Osteoblast (primary cell): Measurements from ENCODE around the gene SMOC1. TPM values are rescaled to one million over a fixed set of nuclear protein-coding genes. Genes with fewer than 3 reads are reported as not detected.

Experiments used
- DNase-seq: peaks from one replicate; pipeline ENCODE4 v3.0.0; 2011; ENCODE audit warnings: low spot score, mixed read lengths; ENCODE audit not compliant: insufficient read length; ENCODE audit errors: missing footprints
- H2AFZ ChIP-seq: 2 replicates; pipeline ENCODE4 v1.6.0; 2011; ENCODE audit warnings: mild to moderate bottlenecking, low read length
- H3K27ac ChIP-seq: 2 replicates; pipeline ENCODE4 v1.5.1; 2011; ENCODE audit warnings: mild to moderate bottlenecking, low read depth, low read length, moderate library complexity
- H3K27me3 ChIP-seq: 2 replicates; pipeline ENCODE4 v1.6.0; 2012; ENCODE audit warnings: mild to moderate bottlenecking, control low read depth, inconsistent platforms, low read length, moderate library complexity; ENCODE audit not compliant: insufficient read depth
- H3K36me3 ChIP-seq: 2 replicates; pipeline ENCODE4 v1.5.1; 2011; ENCODE audit warnings: mild to moderate bottlenecking, low read length, control low read depth, moderate library complexity; ENCODE audit not compliant: insufficient read depth
- H3K4me1 ChIP-seq: 2 replicates; pipeline ENCODE4 v1.5.1; 2011; ENCODE audit warnings: mild to moderate bottlenecking, low read length, control low read depth, moderate library complexity; ENCODE audit not compliant: insufficient read depth
- H3K4me2 ChIP-seq: 2 replicates; pipeline ENCODE4 v1.6.0; 2011; ENCODE audit warnings: mild to moderate bottlenecking, low read length; ENCODE audit not compliant: insufficient read depth
- H3K4me3 ChIP-seq: fragments of 200-600 bp; sonication (generic); 3 replicates; pipeline ENCODE4 v1.5.1; 2012; ENCODE audit warnings: mild to moderate bottlenecking, low read length, inconsistent platforms; ENCODE audit not compliant: insufficient read depth
- H3K79me2 ChIP-seq: 2 replicates; pipeline ENCODE4 v1.6.0; 2012; ENCODE audit warnings: mild to moderate bottlenecking, low read length, control low read depth, inconsistent platforms; ENCODE audit not compliant: insufficient read depth
- H3K9me3 ChIP-seq: 2 replicates; pipeline ENCODE4 v1.5.1; 2011; ENCODE audit warnings: low read depth, low read length, control low read depth
- H4K20me1 ChIP-seq: 2 replicates; pipeline ENCODE4 v1.6.0; 2012; ENCODE audit warnings: mild to moderate bottlenecking, low read length, control low read depth; ENCODE audit not compliant: insufficient read depth
- total RNA-seq: library from RNA; depleted of rRNA; stranded (reverse); fragments of >200 nt; gene quantifications from 2 replicates; pipeline ENCODE4 v1.2.3, GENCODE V29; 2012
- TF ChIP-seq, protein P1 (sequence below): IDR thresholded peaks from 2 replicates; pipeline ENCODE4 v1.5.1; 2011; ENCODE audit warnings: mild to moderate bottlenecking, low read depth, low read length, moderate library complexity; ENCODE audit errors: extremely low read depth

The SMOC1 gene
- total RNA-seq, 1 donor = 25.7 TPM

DNA sequence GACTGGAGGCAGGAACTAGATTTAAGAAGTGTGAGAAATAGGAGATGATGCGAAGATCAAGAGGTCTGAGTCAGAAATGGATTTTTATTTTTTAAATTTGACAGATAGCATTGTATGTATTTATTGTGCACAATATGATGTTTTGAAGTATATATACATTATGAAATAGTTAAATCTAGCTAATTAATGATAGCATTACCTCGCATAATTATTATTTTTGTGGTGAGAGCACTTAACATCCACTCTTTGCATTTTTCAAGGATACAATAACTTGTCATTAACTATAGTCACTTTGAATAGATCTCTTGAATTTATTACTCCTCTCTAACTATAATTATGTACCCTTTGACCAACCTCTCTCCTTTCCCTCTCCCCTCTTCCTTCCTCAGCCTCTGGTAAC, 3.7 kb downstream of the SMOC1 start:
- peaks cover 15% of the 10 kb centered on the region for H3K4me1 ChIP-seq
- no peaks in the 10 kb centered on the region for H4K20me1 ChIP-seq
- H3K79me2 ChIP-seq = no peaks in the 10 kb centered on the region
- H3K9me3 ChIP-seq = no peaks in the 10 kb centered on the region
- no peaks in the 10 kb centered on the region for H3K36me3 ChIP-seq
- H3K27me3 ChIP-seq = peaks cover 6% of the 10 kb centered on the region
- no peak overlapping the region for H3K4me2 ChIP-seq
- no peak for DNase-seq
- TF ChIP-seq, protein P1, sequence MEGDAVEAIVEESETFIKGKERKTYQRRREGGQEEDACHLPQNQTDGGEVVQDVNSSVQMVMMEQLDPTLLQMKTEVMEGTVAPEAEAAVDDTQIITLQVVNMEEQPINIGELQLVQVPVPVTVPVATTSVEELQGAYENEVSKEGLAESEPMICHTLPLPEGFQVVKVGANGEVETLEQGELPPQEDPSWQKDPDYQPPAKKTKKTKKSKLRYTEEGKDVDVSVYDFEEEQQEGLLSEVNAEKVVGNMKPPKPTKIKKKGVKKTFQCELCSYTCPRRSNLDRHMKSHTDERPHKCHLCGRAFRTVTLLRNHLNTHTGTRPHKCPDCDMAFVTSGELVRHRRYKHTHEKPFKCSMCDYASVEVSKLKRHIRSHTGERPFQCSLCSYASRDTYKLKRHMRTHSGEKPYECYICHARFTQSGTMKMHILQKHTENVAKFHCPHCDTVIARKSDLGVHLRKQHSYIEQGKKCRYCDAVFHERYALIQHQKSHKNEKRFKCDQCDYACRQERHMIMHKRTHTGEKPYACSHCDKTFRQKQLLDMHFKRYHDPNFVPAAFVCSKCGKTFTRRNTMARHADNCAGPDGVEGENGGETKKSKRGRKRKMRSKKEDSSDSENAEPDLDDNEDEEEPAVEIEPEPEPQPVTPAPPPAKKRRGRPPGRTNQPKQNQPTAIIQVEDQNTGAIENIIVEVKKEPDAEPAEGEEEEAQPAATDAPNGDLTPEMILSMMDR = no peak
- H3K4me3 ChIP-seq = no peak overlapping the region
- no peak overlapping the region for H2AFZ ChIP-seq
- no peak overlapping the region for H3K27ac ChIP-seq

DNA sequence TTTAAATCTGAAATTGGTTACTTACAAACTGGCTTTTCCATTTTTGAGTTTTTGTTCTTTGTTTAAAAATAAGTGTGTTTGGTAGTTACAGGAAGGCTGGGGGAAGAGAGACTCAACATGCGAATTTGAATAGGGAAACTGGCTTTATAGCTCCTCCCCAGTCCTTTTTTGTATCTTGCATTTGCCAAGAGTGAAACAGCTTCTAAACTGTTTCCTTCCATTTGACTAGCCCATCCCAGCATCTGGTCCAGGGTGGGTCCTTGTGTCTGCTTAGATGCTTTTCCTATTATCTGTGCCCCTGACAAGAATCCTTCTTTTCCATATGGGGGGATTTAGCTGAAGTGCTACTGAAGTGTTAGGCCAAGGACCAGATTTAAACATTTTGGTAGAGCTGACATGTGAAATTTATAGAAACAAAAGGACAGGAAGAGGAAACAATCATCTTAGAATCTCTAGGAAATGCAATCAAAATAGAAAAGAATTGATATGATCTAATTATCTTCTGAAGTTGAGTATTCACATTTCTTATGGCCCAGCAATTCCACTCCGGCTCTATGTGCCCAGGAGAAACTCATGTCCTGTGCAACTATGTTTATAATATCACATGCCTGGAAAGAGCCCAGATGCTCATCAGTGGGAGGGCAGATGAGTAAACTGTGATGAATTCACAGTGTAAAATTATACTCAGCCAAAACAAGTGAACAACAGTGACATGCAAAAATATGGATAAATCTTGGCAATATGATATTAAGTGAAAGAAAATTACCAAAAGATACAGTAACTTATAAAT, 7.4 kb downstream of the SMOC1 start:
- H3K27ac ChIP-seq = peak overlapping the region; percentile 82
- no peak overlapping the region for H3K4me3 ChIP-seq
- H3K27me3 ChIP-seq = no peaks in the 10 kb centered on the region
- no peaks in the 10 kb centered on the region for H4K20me1 ChIP-seq
- H3K36me3 ChIP-seq = no peaks in the 10 kb centered on the region
- DNase-seq = peak; percentile 89
- peak overlapping the region; percentile 50 for H3K4me2 ChIP-seq
- no peak overlapping the region for H2AFZ ChIP-seq
- TF ChIP-seq, protein P1 = no peak
- no peaks in the 10 kb centered on the region for H3K79me2 ChIP-seq
- no peaks in the 10 kb centered on the region for H3K9me3 ChIP-seq
- peaks cover 21% of the 10 kb centered on the region for H3K4me1 ChIP-seq

DNA sequence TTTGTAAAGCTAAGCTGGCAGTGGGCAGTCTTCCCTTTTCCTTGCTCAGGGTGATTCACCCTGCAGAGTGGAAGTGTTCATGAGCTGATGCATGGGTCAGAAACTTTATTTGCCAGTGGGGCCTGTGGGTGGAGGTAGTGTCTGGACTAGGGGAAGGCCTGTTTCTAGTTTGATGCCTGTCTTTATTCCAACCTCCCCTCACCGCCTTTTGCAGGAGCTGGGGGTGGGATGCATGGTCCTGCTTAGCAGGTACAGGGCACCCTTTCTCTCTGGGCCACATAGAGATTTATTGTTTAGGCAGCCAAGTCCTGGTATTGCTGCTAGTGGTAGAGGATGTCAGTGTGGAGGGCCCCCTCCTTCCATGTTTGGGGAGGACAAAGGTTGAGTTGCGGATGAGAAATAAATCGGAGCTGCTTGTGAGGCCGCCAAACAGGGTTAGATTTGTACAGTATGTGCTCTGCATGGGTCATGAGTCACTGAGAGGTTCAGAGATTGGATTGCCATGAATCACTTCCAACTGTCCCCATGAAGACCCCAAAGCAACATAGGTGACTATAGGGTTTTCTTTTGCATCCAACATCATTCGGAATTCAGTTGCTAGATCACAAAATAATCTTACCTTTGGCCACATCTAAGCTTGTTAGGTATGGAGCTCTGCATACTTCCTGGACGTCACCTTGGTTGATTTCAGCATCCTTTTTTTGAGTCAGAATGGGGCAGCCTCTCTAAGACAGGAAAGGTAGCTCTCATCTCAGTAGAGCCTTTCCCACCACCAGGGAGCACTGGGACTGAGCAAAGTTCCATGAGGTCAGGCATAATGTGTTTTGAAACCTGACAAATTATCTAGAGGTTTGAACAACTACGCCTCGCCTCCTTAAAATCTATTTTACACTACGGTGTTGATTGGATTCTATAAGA, 8.8 kb downstream of the SMOC1 start:
- peak; percentile 94 for DNase-seq
- Histone ChIP-seq H3K4me3 (no peak overlapping the region), H3K79me2 (no peaks in the 10 kb centered on the region), H3K9me3 (no peaks in the 10 kb centered on the region), H3K4me2 (peak overlapping the region; percentile 50), H3K27me3 (no peaks in the 10 kb centered on the region), H2AFZ (peak overlapping the region; percentile 32), H3K4me1 (peaks cover 21% of the 10 kb centered on the region), H3K27ac (peak overlapping the region; percentile 82), H3K36me3 (no peaks in the 10 kb centered on the region), H4K20me1 (no peaks in the 10 kb centered on the region)
- TF ChIP-seq, protein P1 = no peak

DNA sequence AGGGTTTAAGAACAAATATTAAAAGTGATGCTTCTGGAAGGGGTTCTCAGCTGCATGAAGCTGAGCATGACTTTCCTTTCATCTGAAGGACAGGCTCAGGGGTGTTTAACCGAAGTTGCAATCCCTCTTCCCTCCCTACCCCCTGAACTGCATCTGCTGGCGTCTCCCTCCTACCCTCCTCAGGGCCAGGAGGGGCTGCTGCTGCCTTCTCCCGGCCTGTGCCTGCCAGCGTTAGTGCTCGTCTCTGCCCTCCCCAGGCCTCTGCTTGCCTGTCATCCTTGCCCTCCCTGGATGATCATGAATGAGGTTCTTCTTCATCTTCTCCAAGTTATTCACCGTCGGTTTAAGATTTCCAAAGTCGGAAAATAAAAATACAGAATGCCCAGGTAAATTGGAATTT, 12.2 kb downstream of the SMOC1 start:
- no peak for DNase-seq
- TF ChIP-seq, protein P1 = no peak
- H3K4me3 ChIP-seq = no peak overlapping the region

More for the DNA sequence above, 12.2 kb downstream of the SMOC1 start:
- H3K27ac ChIP-seq = no peak overlapping the region
- H3K27me3 ChIP-seq = no peaks in the 10 kb centered on the region
- no peaks in the 10 kb centered on the region for H3K9me3 ChIP-seq
- peaks cover 20% of the 10 kb centered on the region for H3K4me1 ChIP-seq
- H2AFZ ChIP-seq = no peak overlapping the region
- H3K79me2 ChIP-seq = no peaks in the 10 kb centered on the region
- H3K4me2 ChIP-seq = no peak overlapping the region
- no peaks in the 10 kb centered on the region for H3K36me3 ChIP-seq
- no peaks in the 10 kb centered on the region for H4K20me1 ChIP-seq
